A673 (cell line): ENCODE results near the gene LDLRAD3.

Experiments
- CTCF ChIP-seq: fragments of 300-800, 200-600 bp; sonication (generic); conservative IDR thresholded peaks from 2 replicates; pipeline ENCODE4 v1.5.1; 2017; ENCODE audit warnings: low read depth, mild to moderate bottlenecking, antibody characterized with exemption, low read length, moderate library complexity, mixed read lengths
- EZH2 ChIP-seq: fragments of 200-600 bp; sonication (generic); IDR thresholded peaks from 2 replicates; pipeline ENCODE4 v1.6.1; 2017; ENCODE audit warnings: borderline replicate concordance, low read depth, mild to moderate bottlenecking, mixed read lengths, antibody characterized with exemption, low read length; ENCODE audit not compliant: poor library complexity, severe bottlenecking

- TF ChIP-seq CTCF, result no peak
- TF ChIP-seq EZH2, result no peak
These were observed 109.4 kb downstream of the LDLRAD3 start for GRCh38 chr11:36053281-36053680.
